HepG2 (cell line): Measurements from ENCODE around the gene FBXL4.

Experiments used
- ATF3 ChIP-seq: sonication (generic); formaldehyde crosslinking; IDR thresholded peaks from 2 replicates; pipeline ENCODE4 v1.4.0; 2020; ENCODE audit warnings: missing genetic modification reagents
- POLR2A ChIP-seq, 2 experiments: IDR thresholded peaks; 2 replicates each; pipeline ENCODE4 v1.6.1; 2011; ENCODE audit warnings: low read depth in 2 of 2, low read length in 2 of 2, mild to moderate bottlenecking in 1 of 2, moderate library complexity in 1 of 2; ENCODE audit not compliant: insufficient read depth in 1 of 2
- SAFB2 ChIP-seq: sonication (generic); formaldehyde crosslinking; IDR thresholded peaks from 2 replicates; pipeline ENCODE4 v1.5.1; 2020; ENCODE audit warnings: missing genetic modification reagents, low read depth, mild to moderate bottlenecking, borderline replicate concordance
- ZNF704 ChIP-seq: sonication (generic); formaldehyde crosslinking; IDR thresholded peaks from 2 replicates; pipeline ENCODE4 v1.8.1; 2023; ENCODE audit warnings: mild to moderate bottlenecking, inconsistent platforms, moderate library complexity, missing genetic modification reagents, borderline replicate concordance

GRCh38 chr6:98981473-98981872 lies 33.7 kb upstream of the FBXL4 start:
- TF ChIP-seq ATF3: no peak
- no peak for TF ChIP-seq ZNF704 (CRISPR knock-in tag)
- no peak for TF ChIP-seq SAFB2 (CRISPR knock-in tag)
- TF ChIP-seq POLR2A (IDR thresholded peaks at IDR 0.05; ENCODE audit: insufficient read depth in 1 of 2, low read depth in 2 of 2, low read length in 2 of 2): no peak
